ENCODE results near the gene HES7.

The HES7 gene

GRCh38 chr17:8145811-8146210, 21.9 kb upstream of the HES7 start:
- DNase-seq (ENCODE audit: low read depth), result no peak
- H3K4me3 ChIP-seq (ENCODE audit: low read length), result no peak overlapping the region
- no peak for TF ChIP-seq CTCF (conservative IDR thresholded peaks at IDR 0.05; ENCODE audit: low read depth, low read length)

GRCh38 chr17:8144401-8145231, 20.7 kb upstream of the HES7 start:
- DNase-seq (ENCODE audit: low read depth), result no peak
- no peak for TF ChIP-seq CTCF (conservative IDR thresholded peaks at IDR 0.05; ENCODE audit: low read depth, low read length)
- H3K4me3 ChIP-seq (ENCODE audit: low read length), result no peak overlapping the region

- TF ChIP-seq CTCF (conservative IDR thresholded peaks at IDR 0.05; ENCODE audit: low read depth, low read length), result no peak
- DNase-seq (ENCODE audit: low read depth), result no peak
- no peak overlapping the region for H3K4me3 ChIP-seq (ENCODE audit: low read length)
These were observed 19.9 kb upstream of the HES7 start for GRCh38 chr17:8143581-8144400.

- no peak overlapping the region for H3K4me3 ChIP-seq (ENCODE audit: low read length)
- no peak for TF ChIP-seq CTCF (conservative IDR thresholded peaks at IDR 0.05; ENCODE audit: low read depth, low read length)
- DNase-seq (ENCODE audit: low read depth), result no peak
These were observed 19.1 kb upstream of the HES7 start for GRCh38 chr17:8142887-8143580.

- TF ChIP-seq CTCF (conservative IDR thresholded peaks at IDR 0.05; ENCODE audit: low read depth, low read length), result no peak
- H3K4me3 ChIP-seq (ENCODE audit: low read length), result no peak overlapping the region
- no peak for DNase-seq (ENCODE audit: low read depth)
These were observed 18.4 kb upstream of the HES7 start for GRCh38 chr17:8142158-8142886.

GRCh38 chr17:8141741-8142140, 17.8 kb upstream of the HES7 start:
- no peak for TF ChIP-seq CTCF (conservative IDR thresholded peaks at IDR 0.05; ENCODE audit: low read depth, low read length)
- H3K4me3 ChIP-seq (ENCODE audit: low read length), result no peak overlapping the region
- no peak for DNase-seq (ENCODE audit: low read depth)
